Measurements from ENCODE around the gene UBAP1L.
"Not testable (repeated sequence)": the region's sequence is repeated elsewhere in the genome, so short reads cannot be mapped to it uniquely, and the experiment has no call there.

The UBAP1L gene

DNA sequence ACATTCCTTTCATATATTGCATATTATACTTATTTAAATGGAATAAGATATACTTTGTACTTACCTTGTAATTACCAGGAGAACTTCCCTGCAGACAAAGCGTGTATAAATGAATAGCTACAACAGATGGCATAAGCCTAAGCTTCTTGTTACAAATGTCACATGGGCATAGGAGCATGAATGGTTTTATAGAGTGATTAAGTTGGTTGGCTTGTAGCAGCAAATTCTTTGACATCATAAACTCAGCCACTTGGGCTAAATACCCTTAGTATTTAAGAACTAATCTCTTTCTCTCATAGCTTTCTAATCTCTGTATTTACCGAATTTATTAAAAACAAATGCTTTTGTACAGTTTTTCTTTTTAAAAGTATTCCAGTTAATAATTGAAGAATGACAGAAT lies at the start of gene UBAP1L:
TSS of gene UBAP1L (minus strand) at position 115 of the 400 bp plus-strand sequence. CDS start 8,985 bp downstream, outside the sequence.
- peak; percentile 3 for DNase-seq

DNA sequence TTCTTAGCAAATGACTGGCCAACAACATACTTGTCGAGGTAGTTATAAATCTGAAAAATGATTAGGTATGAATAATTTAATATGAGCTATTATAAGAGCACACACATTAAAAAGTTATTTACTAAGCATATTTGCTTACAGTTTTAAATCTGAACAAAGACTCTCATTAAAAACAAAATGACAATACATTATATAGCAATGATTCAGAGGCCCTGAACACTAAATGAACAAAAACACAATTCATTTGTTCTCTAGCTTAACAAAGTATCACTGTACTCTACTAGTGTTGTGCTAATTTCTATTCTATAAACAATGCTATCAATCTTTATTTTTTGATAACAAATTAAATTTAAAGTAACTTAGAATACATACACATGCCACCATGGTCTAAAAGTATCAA lies 49.1 kb upstream of the UBAP1L start:
- no peak for DNase-seq

DNA sequence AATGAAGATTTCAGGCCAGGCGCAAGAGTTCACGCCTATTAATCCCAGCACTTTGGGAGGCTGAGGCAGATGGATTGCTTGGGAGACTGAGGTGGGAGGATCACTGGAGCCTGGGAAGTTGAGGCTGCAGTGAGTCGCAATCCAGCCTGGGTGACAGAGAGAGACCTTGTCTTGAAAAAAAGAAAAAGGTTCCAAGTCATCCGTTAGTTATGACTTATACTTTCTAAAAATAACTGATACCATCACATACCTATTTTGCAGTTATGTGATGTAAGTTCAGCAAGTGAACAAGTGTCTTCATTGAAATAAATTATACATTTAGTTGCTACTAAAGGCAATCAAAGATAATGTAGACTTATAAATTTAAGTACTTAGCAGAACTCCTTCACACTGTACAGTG lies 48.0 kb upstream of the UBAP1L start:
- DNase-seq, result no peak

DNA sequence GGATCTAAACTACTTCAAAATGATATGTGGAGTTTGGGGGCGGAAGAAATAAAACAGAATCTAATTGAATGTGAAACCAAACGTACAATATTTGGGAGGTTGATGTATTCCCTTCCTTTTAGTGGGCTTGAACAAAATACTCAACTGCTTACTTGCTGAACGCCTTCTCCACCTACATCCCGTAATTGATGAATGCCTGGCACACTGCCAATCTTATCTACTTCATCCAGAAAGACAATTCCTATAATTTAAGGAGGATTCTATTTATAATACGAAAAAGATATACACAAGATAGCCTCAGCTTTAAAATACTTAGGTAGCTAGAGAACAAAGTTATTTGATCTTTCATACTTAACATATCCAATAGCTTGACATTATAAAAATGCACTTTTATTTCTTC lies 41.7 kb upstream of the UBAP1L start:
- no peak for DNase-seq

DNA sequence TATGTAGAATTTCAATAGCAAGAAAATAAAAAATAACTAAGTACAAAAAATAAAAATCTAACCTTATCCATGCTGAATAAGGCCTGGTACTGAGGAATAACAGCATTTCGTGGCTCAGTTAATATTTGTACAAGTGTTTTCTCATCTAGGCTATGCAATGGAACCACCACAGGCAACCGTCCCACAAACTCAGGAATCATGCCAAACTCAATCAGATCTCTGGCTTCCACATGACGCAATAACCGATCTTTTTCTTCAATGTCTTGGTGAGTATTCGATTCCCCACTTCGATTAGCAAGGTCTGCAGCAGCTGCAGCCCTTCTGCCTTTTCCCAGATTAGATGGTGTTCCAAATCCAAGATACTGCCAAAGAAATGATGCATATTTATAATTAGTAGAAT lies 39.7 kb upstream of the UBAP1L start:
- DNase-seq, result no peak

DNA sequence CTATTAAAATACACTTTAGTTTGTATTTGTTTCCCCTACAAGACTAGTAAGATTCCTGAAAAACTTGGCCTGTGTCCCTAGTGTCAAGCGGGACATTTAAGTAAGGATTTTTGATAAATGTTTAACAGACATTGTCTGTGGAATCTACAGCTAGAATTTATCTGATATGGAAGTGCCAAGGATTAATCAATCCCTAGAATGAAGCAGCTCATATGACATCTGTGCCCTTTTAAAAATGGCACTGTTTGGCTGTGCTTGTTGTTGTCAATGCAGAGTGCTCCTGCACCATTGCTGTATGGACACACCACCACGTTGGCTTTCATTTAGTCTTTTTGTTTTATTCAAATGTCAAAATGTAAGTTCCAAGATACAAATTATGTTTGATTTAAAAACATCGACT lies 32.9 kb upstream of the UBAP1L start:
- no peak for DNase-seq

DNA sequence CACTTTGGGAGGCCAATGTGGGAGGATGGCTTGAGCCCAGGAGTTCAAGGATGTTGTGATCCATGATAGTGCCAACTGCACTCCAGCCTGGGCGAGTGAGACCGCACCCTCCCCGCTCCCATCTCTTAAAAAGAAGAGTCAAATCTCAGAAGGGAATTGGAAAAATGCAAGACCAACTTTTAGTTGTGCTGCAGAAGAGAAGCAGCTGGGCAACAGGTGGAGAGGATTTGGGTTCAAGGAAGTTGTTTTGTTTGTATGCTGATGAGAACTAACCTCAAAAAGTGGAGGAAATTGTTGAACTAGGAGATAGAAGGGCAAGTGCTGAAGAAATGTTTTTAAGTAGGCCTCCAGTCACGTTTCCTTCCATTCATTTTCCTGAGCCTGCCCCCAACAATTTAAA lies 31.4 kb upstream of the UBAP1L start:
- no peak for DNase-seq

DNA sequence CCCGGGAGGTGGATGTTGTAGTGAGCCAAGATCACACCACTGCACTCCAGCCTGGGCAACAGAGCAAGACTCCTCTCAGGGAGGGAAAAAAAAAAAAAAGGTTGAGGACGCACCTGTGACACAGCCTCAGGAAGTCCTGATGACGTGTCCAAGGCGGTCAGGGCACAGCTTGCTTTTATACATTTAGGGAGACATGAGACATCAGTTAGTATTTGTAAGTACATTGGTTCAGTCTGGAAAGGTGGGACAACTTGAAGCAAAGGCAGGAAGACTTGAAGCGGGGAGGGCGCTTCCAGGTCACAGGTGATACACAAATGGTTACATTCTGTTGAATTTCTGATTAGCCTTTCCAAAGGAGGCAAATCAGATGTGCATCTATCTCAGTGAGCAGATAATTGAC lies 23.6 kb upstream of the UBAP1L start:
- DNase-seq, result not testable (repeated sequence)

DNA sequence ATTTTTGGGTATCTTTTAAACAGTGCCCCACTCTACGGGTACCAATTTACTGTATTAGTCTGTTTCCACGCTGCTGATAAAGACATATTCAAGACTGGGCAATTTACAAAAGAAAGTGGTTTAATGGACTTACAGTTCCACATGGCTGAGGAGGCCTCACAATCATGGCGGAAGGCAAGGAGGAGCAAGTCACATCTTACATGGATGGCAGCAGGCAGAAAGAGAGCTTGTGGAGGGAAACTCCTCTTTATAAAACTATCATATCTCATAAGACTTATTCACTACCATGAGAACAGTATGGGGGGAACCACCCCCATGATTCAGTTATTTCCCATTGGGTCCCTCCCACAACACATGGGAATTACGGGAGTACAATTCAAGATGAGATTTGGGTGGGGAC lies 22.9 kb upstream of the UBAP1L start:
- not testable (repeated sequence) for DNase-seq

DNA sequence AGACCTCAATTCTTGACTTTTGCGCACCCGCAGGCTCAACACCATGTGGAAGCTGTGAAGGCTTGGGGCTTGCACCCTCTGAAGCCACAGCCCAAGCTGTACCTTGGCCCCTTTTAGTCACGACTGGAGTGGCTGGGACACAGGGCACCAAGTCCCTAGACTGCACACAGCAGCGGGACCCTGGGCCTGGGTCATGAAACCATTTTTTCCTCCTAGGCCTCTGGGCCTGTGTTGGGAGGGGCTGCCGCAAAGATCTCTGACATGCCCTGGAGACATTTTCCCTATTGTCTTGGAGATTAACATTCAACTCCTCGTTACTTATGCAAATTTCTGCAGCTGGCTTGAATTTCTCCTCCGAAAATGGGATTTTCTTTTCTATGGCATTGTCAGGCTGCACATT lies 22.1 kb upstream of the UBAP1L start:
- DNase-seq, result not testable (repeated sequence)

DNA sequence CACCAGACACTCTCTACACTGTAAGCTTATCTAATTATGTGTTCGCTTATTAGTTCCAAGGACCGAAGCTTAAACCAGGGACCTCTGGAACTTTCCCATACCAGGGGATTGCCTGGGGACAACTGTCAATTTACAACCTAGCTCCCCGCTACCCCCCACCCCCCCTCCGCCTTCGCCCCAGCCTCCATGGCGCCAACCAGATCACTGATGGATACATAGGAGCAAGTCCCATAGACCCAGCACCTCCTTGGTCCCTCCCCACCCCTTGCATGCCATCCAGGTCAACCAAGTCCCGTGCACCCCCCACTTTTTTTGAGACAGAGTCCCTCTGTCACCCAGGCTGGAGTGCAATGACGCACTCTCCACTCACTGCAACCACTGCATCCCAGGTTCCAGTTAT lies 19.5 kb upstream of the UBAP1L start:
- DNase-seq, result no peak

DNA sequence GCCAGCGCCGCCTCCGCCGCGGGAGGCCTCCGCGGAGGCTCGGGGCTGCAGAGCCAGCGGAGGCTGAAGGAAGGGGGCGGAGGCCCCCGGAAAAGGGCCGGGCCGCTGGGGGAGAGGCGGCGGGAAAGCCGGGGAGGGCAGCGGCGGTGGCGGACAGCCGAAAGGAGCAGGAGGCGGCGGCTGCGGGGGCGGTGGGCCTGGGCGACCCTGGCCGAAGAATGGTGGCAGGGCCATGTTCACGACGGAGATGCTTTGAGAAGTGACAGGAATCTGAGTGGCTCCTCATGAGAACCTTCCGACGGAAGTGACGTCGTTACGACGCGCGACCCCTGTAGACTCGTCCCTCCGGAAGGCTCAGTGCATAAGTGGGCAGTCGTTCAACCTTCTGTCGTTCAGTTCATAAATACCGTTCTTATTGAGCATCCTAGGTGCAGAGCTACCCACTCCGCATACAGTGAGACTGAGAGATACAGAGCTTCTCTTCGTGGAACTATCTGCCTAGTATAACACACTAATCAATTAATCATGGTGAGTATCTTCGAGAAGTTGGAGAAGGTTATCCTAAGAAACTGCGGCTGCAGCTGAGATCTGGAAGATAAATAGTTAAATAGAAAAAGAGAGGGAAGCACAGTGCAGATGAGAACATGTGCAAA lies 18.7 kb upstream of the UBAP1L start, which contains the start of gene PDCD7:
TSS of gene PDCD7 (minus strand) at position 261 of the 653 bp plus-strand sequence. CDS start at position 234, 27 bp downstream.
- DNase-seq, result peak; percentile 89

DNA sequence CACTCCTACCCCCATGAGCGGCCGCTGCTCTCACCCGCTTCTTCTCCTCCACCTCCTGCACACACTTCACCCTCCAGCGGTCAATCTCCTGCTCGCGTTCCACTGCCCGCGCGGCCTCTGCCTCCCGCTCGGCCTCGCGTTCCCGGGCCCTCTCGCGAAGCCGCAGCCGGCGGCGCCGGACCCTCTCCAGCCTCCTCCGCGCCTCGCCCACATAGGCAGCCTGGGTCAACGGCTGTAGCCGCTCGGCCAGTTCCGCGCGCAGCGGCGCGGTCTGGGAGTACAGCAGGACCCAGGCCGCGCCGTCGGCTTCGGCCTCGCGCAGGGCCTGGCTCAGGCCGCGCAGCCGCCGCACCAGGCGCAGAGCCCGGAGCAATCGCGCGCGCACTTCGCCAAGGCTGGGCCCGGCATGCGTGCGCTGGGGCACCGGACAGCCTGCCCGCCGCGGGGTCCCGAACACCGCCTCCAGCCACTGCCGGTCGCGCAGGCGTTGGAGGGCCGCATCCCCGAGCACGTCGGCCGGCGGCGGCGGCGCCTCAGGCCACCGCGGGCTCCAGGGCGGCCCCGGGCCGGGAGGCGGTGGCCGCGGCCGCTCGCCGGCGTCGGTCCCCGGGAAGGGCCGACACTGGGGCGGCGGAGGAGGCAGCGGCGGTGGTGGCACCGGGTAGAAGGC lies 18.0 kb upstream of the UBAP1L start:
- no peak for DNase-seq

DNA sequence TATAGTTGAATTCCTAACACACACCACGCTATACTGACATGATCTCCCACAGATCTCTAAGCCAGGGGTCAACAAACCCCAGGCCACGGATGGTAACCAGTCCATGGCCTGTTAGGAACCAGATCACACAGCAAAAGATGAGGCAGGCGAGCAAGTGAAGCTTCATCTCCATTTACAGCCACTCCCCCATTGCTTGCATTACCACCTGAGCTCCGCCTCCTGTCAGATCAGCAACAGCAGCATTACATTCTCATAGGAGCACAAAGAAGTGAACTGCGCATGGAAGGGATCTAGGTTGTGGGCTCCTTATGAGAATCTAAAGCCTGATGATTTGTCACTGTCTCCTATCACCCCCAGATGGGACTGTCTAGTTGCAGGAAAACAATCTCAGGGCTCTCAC lies 15.9 kb upstream of the UBAP1L start:
- DNase-seq, result no peak

DNA sequence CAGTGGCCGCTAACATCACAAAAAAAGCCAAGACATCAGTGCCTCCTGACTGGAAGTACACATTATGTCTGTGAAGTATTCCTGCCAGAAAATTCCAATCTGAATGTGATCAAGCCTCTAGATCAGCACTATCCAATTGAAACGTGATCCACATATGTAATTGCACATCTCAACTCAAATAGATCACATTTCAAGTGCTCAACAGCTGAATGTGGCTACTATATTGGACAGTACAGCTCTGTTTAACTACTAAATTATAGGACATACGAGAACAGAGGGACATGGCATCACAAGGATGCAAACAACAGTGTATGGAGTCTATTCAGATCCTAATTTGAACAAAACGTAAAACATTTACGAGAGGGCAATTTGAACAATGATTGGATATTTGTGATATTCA lies 542 bp upstream of the UBAP1L start:
- peak; percentile 45 for DNase-seq

DNA sequence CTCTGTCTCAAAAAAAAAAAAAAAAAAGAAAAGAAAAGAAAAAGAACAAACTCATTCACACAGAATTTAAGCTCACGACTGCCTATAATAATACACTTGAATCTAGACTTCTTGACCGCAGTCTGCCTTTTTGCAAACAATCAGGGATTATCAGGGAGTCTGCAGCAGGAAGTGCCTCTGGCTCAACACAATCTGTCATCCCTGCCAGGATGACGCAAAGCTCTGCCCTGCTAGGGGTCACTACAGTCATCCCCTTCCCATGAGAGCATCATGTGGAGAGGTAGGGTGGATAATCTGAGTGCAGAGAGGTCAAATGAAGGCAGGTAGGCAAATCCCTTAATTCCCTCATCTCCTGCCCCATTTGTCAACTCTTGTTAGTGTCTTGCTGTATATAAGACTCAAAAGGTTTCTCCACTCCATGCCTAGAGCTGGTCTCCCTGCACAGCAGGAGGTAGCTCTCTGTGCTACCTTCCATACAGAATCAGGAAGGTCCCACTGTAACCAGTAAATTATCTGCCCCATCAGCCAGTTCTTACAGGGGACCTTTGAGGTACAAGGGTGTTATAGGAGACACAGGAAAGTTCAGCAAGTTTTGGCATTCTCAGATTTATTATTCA lies 4.2 kb downstream of the UBAP1L start:
- DNase-seq, result no peak

DNA sequence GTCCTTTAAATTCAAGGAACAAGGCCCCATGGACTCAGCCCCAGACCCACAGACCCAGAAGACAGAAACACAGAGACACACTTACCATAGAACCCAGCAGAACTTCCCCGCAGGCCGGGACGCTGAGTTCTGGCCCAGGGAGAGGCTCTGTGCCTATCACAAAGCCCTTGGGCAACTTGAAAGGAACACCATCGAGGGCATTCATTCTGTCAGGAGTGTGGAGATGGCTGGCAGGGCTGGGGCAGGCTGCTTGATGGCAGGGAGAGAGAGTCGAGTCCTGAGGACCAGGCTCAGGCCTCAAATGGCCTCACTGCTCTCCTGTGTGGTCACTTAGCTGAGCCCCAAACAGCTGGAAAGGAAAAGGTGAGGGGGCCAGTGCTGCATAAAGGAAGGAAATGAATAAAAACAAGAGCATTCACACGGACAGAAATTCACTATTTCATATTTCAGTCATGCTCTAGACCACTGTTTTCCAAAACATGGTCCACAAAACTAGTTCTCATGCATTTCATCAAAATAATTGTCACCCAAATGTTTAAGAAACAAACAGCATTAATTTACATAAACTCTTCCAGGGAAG lies 8.9 kb downstream of the UBAP1L start:
- DNase-seq, result no peak

DNA sequence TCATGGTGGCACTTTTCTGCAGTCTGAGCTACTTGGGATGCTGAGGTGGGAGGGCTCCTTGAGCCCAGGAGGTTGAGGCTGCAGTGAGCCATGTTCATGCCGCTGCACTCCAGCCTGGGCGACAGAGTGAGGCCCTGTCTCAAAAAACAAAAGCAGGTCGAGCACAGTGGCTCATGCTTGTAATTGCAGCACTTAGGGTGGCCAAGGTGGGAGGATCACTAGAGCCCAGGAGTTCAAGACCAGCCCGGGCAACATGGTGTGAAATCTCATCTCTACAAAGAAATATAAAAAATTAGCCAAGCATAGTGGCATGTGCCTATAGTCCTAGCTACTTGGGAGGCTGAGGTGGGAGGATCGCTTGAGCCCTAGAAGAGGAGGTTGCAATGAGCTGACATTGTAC lies 10.0 kb downstream of the UBAP1L start:
- DNase-seq, result no peak

DNA sequence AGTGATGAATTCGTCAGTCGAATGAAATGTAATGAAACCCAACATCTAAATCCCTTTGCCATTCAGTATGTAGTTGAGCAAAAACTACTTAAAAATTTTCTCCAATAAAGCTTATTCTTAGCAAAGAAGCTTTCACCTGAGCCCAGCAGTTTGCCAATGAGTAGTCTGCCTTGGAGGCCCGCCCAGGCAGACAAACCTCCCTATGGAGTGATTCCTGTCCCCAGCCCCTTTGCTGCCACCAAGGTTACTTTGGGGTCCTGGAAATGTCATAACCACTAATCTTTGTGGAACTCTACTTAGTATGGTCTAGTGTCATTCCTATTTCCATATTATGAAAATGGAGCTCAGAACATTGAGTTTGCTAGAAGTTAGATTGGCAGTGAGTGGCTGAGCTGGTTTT lies 12.1 kb downstream of the UBAP1L start:
- DNase-seq, result no peak

DNA sequence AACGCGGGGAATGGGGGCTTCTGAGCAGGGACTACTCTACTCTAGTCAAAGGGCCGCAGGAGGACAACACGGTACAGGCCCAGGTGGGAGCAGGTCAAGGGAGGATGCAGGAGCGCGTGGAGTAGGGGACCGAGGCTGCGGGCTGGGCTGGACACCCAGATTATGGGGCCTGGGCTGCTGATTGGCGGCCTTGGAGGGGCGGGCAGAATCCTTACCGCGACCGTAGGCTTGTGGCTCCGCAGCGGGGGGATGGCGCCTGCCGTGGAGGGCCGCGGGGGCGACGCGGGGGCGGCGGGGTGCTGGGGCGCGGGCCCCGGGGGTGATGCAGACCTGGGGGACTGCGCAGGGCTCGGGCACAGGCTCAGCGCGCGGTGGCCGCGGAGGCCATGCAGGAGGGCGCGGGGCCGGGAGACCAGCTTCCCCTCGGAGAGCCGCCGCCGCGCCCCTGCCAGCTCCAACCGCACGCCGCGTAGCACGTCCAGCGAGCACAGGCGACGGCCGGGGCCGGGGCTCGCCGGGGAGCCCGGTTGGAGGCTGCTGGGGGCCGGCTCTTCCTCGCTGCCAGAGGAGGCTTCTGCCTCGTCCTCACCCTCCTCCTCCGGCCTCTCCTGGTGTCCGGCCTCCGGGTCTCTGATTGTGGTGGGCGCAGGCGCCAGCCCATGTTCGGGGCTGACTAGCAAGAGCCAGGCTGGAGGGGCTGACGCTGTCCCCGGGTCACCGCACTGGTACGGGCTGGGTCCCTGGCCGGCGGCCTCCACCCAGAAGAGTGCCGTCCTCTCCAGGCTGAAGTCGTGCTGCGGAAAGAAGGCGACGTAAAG lies 12.9 kb downstream of the UBAP1L start:
- DNase-seq, result no peak

DNA sequence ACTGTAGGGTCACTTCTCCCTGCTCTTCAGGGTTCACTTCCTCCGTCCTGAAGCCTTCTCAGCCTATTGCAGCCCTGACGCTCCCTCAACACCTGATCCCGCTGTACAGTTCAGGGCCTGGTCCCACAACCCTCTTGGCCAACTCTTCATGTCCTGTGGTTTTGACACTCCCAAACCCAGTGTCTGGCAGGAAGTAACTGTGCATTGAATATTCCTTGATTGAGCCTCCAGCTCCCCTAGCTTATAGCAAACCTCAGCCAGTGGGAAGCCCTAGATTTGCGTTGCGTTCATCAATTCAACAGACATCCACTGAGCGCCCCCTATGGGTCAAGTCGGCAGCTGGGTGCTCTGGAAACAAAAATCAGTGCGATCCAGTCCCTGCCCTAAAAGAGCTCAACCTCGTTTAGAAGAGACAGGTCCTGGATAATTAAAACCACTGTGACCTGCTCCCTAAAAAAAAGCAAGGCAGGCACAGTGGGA lies 13.5 kb downstream of the UBAP1L start:
- peak; percentile 24 for DNase-seq

DNA sequence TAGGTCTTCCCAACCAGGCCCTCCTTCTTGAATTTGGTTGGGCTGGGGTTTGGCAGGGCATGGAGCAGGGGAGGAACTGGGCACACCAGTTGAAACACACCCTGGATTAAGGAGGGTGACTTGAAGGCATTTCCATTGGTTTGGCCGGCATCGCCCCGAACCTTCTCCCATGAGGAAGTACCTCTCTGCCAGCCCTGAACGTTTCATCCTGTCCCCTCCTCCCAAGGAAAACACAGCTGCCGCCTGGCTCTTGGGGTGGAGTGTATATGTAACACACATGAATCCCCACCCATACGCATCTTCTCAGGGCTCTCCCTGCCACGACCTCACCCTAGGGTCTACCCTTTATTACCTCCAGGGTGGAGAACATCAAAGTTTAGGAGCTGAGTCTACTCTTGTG lies 14.6 kb downstream of the UBAP1L start:
- no peak for DNase-seq

DNA sequence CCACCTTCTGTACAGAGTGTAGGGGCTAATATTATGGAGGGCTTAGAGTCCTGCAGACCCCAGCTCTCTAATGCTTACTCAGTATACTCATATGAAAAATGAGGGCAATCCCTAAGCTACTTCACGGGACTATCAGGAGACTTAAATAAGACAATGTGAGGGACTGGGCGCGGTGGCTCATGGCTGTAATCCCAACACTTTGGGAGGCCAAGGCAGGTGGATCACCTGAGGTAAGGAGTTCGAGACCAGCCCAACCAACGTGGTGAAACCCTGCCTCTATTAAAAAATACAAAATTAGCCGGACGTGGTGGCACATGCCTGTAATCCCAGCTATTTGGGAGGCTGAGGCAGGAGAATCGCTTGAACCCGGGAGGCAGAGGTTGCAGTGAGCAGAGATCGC lies 15.2 kb downstream of the UBAP1L start:
- not testable (repeated sequence) for DNase-seq

All from NCI-H1436 (cell line).